ENCODE data around the gene ATXN1.

Gene ATXN1

GRCh38 chr6:16374461-16375200, 386.6 kb downstream of the ATXN1 start:
- H3K27ac ChIP-seq (ENCODE audit: low read length), result no peak overlapping the region
- no peaks in the 10 kb centered on the region for H3K4me1 ChIP-seq (ENCODE audit: low read length)
- no peaks in the 10 kb centered on the region for H3K9me3 ChIP-seq (ENCODE audit: insufficient read depth, low read length)
- no peak overlapping the region for H3K9ac ChIP-seq (ENCODE audit: low read length)
- H3K79me2 ChIP-seq (ENCODE audit: low read length), result no peaks in the 10 kb centered on the region
- H3K36me3 ChIP-seq (replicated peaks; ENCODE audit: low read depth, low read length), result no peaks in the 10 kb centered on the region
- H3K4me3 ChIP-seq (ENCODE audit: low read length), result no peak overlapping the region
- H3K27me3 ChIP-seq (ENCODE audit: low read depth, low read length), result peaks cover 24% of the 10 kb centered on the region
- H2AFZ ChIP-seq (ENCODE audit: low read depth, low read length), result no peak overlapping the region
- no peaks in the 10 kb centered on the region for H4K20me1 ChIP-seq (ENCODE audit: insufficient read depth, low read length)
- TF ChIP-seq EZH2phosphoT487 (IDR thresholded peaks at IDR 0.05; ENCODE audit: low read depth) (no peak), CTCF (IDR thresholded peaks at IDR 0.05; ENCODE audit: low read depth, low read length) (no peak)
- no peak overlapping the region for H3K4me2 ChIP-seq (ENCODE audit: low read length)

GRCh38 chr6:16374016-16374415, 387.2 kb downstream of the ATXN1 start:
- TF ChIP-seq EZH2phosphoT487 (IDR thresholded peaks at IDR 0.05; ENCODE audit: low read depth) (no peak), CTCF (IDR thresholded peaks at IDR 0.05; ENCODE audit: low read depth, low read length) (no peak)
- no peaks in the 10 kb centered on the region for H4K20me1 ChIP-seq (ENCODE audit: insufficient read depth, low read length)
- H3K27ac ChIP-seq (ENCODE audit: low read length), result no peak overlapping the region
- H3K4me1 ChIP-seq (ENCODE audit: low read length), result no peaks in the 10 kb centered on the region
- H3K9me3 ChIP-seq (ENCODE audit: insufficient read depth, low read length), result no peaks in the 10 kb centered on the region
- H3K36me3 ChIP-seq (replicated peaks; ENCODE audit: low read depth, low read length), result no peaks in the 10 kb centered on the region
- H3K27me3 ChIP-seq (ENCODE audit: low read depth, low read length), result peaks cover 28% of the 10 kb centered on the region
- H3K9ac ChIP-seq (ENCODE audit: low read length), result no peak overlapping the region
- H3K4me2 ChIP-seq (ENCODE audit: low read length), result no peak overlapping the region
- no peaks in the 10 kb centered on the region for H3K79me2 ChIP-seq (ENCODE audit: low read length)
- no peak overlapping the region for H3K4me3 ChIP-seq (ENCODE audit: low read length)
- H2AFZ ChIP-seq (ENCODE audit: low read depth, low read length), result no peak overlapping the region

GRCh38 chr6:16372029-16372776, 389.1 kb downstream of the ATXN1 start:
- Histone ChIP-seq H3K4me3 (ENCODE audit: low read length) (no peak overlapping the region), H3K4me2 (ENCODE audit: low read length) (no peak overlapping the region), H3K27ac (ENCODE audit: low read length) (no peak overlapping the region), H3K9ac (ENCODE audit: low read length) (no peak overlapping the region), H3K27me3 (ENCODE audit: low read depth, low read length) (peaks cover 28% of the 10 kb centered on the region), H3K79me2 (ENCODE audit: low read length) (no peaks in the 10 kb centered on the region), H3K4me1 (ENCODE audit: low read length) (no peaks in the 10 kb centered on the region), H3K9me3 (ENCODE audit: insufficient read depth, low read length) (no peaks in the 10 kb centered on the region), H3K36me3 (replicated peaks; ENCODE audit: low read depth, low read length) (no peaks in the 10 kb centered on the region), H2AFZ (ENCODE audit: low read depth, low read length) (no peak overlapping the region), H4K20me1 (ENCODE audit: insufficient read depth, low read length) (no peaks in the 10 kb centered on the region)
- TF ChIP-seq EZH2phosphoT487 (IDR thresholded peaks at IDR 0.05; ENCODE audit: low read depth) (no peak), CTCF (IDR thresholded peaks at IDR 0.05; ENCODE audit: low read depth, low read length) (no peak)

- Histone ChIP-seq H3K36me3 (replicated peaks; ENCODE audit: low read depth, low read length) (no peaks in the 10 kb centered on the region), H3K27me3 (ENCODE audit: low read depth, low read length) (peaks cover 28% of the 10 kb centered on the region), H3K27ac (ENCODE audit: low read length) (no peak overlapping the region), H3K79me2 (ENCODE audit: low read length) (no peaks in the 10 kb centered on the region), H2AFZ (ENCODE audit: low read depth, low read length) (no peak overlapping the region), H3K9ac (ENCODE audit: low read length) (no peak overlapping the region), H3K4me3 (ENCODE audit: low read length) (no peak overlapping the region), H4K20me1 (ENCODE audit: insufficient read depth, low read length) (no peaks in the 10 kb centered on the region), H3K4me1 (ENCODE audit: low read length) (no peaks in the 10 kb centered on the region), H3K4me2 (ENCODE audit: low read length) (no peak overlapping the region), H3K9me3 (ENCODE audit: insufficient read depth, low read length) (no peaks in the 10 kb centered on the region)
- no peak for TF ChIP-seq CTCF (IDR thresholded peaks at IDR 0.05; ENCODE audit: low read depth, low read length)
- no peak for TF ChIP-seq EZH2phosphoT487 (IDR thresholded peaks at IDR 0.05; ENCODE audit: low read depth)
Measured at GRCh38 chr6:16371401-16371800, 389.9 kb downstream of the ATXN1 start.
